ENCODE data around the gene LPCAT2. TPM values are rescaled to one million over a fixed set of nuclear protein-coding genes. Genes with fewer than 3 reads are reported as not detected.

LPCAT2 gene
- polyA plus RNA-seq, 3 donors, result 28.5 to 49.7 (median 47.1) TPM

- Histone ChIP-seq H3K9me3 (replicated peaks in 1 of 2; ENCODE audit: control insufficient read depth in 1 of 2, insufficient read depth in 1 of 2, low read length in 2 of 2) (no peaks in the 10 kb centered on the region), H3K4me1 (ENCODE audit: control insufficient read depth in 1 of 2, insufficient read depth in 2 of 2, low read length in 2 of 2) (peaks cover 2 to 3% of the 10 kb centered on the region in 2 donors), H3K79me2 (ENCODE audit: insufficient read depth, low read length) (no peaks in the 10 kb centered on the region), H3K36me3 (replicated peaks in 1 of 2; ENCODE audit: control insufficient read depth in 1 of 2, insufficient read depth in 2 of 2, low read length in 2 of 2) (no peaks in the 10 kb centered on the region), H3K9ac (ENCODE audit: insufficient read depth, low read length, poor library complexity, severe bottlenecking) (no peak overlapping the region), H4K20me1 (ENCODE audit: insufficient read depth, low read length) (no peaks in the 10 kb centered on the region), H3K27me3 (ENCODE audit: control insufficient read depth in 2 of 2, insufficient read depth in 2 of 2, low read length in 2 of 2) (no peaks in the 10 kb centered on the region), H2AFZ (ENCODE audit: insufficient read depth, low read depth, low read length, poor library complexity, severe bottlenecking) (no peak overlapping the region), H3K4me2 (replicated peaks; ENCODE audit: extremely low read depth, low read length, poor library complexity, severe bottlenecking) (no peak overlapping the region), H3K27ac (ENCODE audit: low read depth in 1 of 2, low read length in 2 of 2) (no peak overlapping the region), H3K4me3 (replicated peaks in 1 of 3; ENCODE audit: low read depth in 2 of 3, low read length in 3 of 3) (no peak overlapping the region)
- Mint-ChIP-seq H3K9me3 (no peaks in the 10 kb centered on the region), H3K36me3 (no peaks in the 10 kb centered on the region), H3K4me1 (peaks cover 11% of the 10 kb centered on the region), H3K27me3 (ENCODE audit: low read depth in 3 of 3) (peaks cover 0 to 4% (median 2%) of the 10 kb centered on the region in 3 donors), H3K4me3 (no peak overlapping the region), H3K27ac (no peak overlapping the region)
- intact Hi-C loops (cut with micrococcal nuclease), result loop anchor here (5.0 to 10.0 kb wide), 2 partner anchors 79 to 376 kb away; no protein-coding TSS in a partner anchor
- no peak for DNase-seq
- TF ChIP-seq, protein P1, sequence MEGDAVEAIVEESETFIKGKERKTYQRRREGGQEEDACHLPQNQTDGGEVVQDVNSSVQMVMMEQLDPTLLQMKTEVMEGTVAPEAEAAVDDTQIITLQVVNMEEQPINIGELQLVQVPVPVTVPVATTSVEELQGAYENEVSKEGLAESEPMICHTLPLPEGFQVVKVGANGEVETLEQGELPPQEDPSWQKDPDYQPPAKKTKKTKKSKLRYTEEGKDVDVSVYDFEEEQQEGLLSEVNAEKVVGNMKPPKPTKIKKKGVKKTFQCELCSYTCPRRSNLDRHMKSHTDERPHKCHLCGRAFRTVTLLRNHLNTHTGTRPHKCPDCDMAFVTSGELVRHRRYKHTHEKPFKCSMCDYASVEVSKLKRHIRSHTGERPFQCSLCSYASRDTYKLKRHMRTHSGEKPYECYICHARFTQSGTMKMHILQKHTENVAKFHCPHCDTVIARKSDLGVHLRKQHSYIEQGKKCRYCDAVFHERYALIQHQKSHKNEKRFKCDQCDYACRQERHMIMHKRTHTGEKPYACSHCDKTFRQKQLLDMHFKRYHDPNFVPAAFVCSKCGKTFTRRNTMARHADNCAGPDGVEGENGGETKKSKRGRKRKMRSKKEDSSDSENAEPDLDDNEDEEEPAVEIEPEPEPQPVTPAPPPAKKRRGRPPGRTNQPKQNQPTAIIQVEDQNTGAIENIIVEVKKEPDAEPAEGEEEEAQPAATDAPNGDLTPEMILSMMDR (IDR thresholded peaks at IDR 0.05), result no peak
- 100% methylated on average over 4 of the region's 4 CpGs for WGBS (ENCODE audit: insufficient coverage)
Observed at GRCh38 chr16:55466209-55466608, 42.7 kb upstream of the LPCAT2 start.

- no peaks in the 10 kb centered on the region for H3K36me3 Mint-ChIP-seq
- no peaks in the 10 kb centered on the region for H3K9me3 ChIP-seq (replicated peaks in 1 of 2; ENCODE audit: control insufficient read depth in 1 of 2, insufficient read depth in 1 of 2, low read length in 2 of 2)
- peaks cover 24% of the 10 kb centered on the region for H3K4me1 Mint-ChIP-seq
Observed at GRCh38 chr16:55467898-55468297, 41.0 kb upstream of the LPCAT2 start.

More at GRCh38 chr16:55467898-55468297, 41.0 kb upstream of the LPCAT2 start:
- H3K4me1 ChIP-seq (ENCODE audit: control insufficient read depth in 1 of 2, insufficient read depth in 2 of 2, low read length in 2 of 2), result peaks cover 3 to 13% of the 10 kb centered on the region in 2 donors
- H4K20me1 ChIP-seq (ENCODE audit: insufficient read depth, low read length), result no peaks in the 10 kb centered on the region
- H3K79me2 ChIP-seq (ENCODE audit: insufficient read depth, low read length), result no peaks in the 10 kb centered on the region
- no peak for DNase-seq
- no peak overlapping the region for H3K4me2 ChIP-seq (replicated peaks; ENCODE audit: extremely low read depth, low read length, poor library complexity, severe bottlenecking)
- no peaks in the 10 kb centered on the region for H3K9me3 Mint-ChIP-seq
- H3K27me3 ChIP-seq (ENCODE audit: control insufficient read depth in 2 of 2, insufficient read depth in 2 of 2, low read length in 2 of 2), result no peaks in the 10 kb centered on the region
- H3K4me3 Mint-ChIP-seq, result no peak overlapping the region
- H3K27ac ChIP-seq (ENCODE audit: low read depth in 1 of 2, low read length in 2 of 2), result no peak overlapping the region
- no peak overlapping the region for H3K9ac ChIP-seq (ENCODE audit: insufficient read depth, low read length, poor library complexity, severe bottlenecking)
- H3K27ac Mint-ChIP-seq, result peak overlapping the region in 1 of 7 donors; percentile 11
- peaks cover 0 to 4% (median 2%) of the 10 kb centered on the region in 3 donors for H3K27me3 Mint-ChIP-seq (ENCODE audit: low read depth in 3 of 3)
- no peak overlapping the region for H2AFZ ChIP-seq (ENCODE audit: insufficient read depth, low read depth, low read length, poor library complexity, severe bottlenecking)
- whole genome bisulfite sequencing (ENCODE audit: insufficient coverage), result 100% methylated on average over 3 of the region's 3 CpGs
- no peaks in the 10 kb centered on the region for H3K36me3 ChIP-seq (replicated peaks in 1 of 2; ENCODE audit: control insufficient read depth in 1 of 2, insufficient read depth in 2 of 2, low read length in 2 of 2)
- intact Hi-C loops (cut with micrococcal nuclease), result loop anchor here (5.0 to 10.0 kb wide), 2 partner anchors 77 to 374 kb away; no protein-coding TSS in a partner anchor
- TF ChIP-seq, protein P1 (IDR thresholded peaks at IDR 0.05), result no peak
- H3K4me3 ChIP-seq (replicated peaks in 1 of 3; ENCODE audit: low read depth in 2 of 3, low read length in 3 of 3), result no peak overlapping the region
